Fibroblast of villous mesenchyme (primary cell): ENCODE measurements around the gene THRAP3. TPM values are rescaled to one million over a fixed set of nuclear protein-coding genes. Genes with fewer than 3 reads are reported as not detected.

Experiments used
- DNase-seq: peaks from one replicate; pipeline ENCODE4 v3.0.0-alpha.2; 2010; ENCODE audit warnings: low read depth
- H3K4me3 ChIP-seq: 2 replicates; pipeline ENCODE4 v1.5.1; 2011; ENCODE audit warnings: low read depth, mild to moderate bottlenecking, low read length
- total RNA-seq: library from RNA; depleted of rRNA; stranded (reverse); fragments of >200 nt; gene quantifications from 2 replicates; pipeline ENCODE4 v1.2.3, GENCODE V29; 2012
- TF ChIP-seq, protein P1 (sequence below): IDR thresholded peaks from 2 replicates; pipeline ENCODE4 v1.5.1; 2012; ENCODE audit warnings: low read depth, mild to moderate bottlenecking, low read length; ENCODE audit not compliant: insufficient read depth

The THRAP3 gene
- total RNA-seq, 1 donor, result 130 TPM

DNA sequence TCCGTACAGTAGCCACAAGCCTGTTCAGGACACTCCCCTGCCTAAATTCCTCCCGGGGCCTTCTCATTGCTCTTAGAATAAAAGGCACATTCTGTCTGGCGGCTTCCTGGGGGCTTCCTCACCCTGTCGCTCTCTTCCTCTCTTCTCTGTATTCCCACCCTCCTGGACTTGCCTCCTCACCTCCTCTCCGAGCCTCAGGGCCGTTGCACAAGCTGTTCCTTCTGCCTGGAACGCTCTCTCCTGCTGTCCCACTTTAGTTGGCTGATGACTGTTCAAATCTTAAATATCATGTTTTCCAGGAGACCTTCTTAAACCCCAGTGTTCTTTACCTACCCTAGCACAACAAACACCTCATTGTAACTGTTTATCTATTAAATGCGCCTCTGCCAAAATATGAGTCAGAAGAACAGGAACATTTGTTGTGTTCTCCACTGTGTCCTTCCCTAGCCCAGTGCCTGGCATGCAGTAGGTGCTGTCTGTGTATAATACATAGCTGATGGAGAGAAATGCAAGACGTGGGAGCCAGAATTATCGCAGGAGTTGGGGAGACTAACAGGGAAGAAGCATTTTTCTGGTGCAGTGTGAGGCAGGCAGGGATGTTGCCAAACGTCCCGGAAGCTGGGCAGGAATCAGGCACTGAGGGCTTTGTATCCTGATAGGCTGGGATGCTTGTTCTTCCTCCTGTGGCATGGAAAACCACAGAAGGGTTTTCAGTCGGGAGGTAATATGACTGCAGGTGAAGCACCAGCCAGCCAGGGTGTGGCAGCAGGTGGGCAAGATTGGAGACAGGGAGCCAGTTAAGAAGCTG, 24.1 kb upstream of the THRAP3 start:
- no peak for DNase-seq
- TF ChIP-seq, protein P1, sequence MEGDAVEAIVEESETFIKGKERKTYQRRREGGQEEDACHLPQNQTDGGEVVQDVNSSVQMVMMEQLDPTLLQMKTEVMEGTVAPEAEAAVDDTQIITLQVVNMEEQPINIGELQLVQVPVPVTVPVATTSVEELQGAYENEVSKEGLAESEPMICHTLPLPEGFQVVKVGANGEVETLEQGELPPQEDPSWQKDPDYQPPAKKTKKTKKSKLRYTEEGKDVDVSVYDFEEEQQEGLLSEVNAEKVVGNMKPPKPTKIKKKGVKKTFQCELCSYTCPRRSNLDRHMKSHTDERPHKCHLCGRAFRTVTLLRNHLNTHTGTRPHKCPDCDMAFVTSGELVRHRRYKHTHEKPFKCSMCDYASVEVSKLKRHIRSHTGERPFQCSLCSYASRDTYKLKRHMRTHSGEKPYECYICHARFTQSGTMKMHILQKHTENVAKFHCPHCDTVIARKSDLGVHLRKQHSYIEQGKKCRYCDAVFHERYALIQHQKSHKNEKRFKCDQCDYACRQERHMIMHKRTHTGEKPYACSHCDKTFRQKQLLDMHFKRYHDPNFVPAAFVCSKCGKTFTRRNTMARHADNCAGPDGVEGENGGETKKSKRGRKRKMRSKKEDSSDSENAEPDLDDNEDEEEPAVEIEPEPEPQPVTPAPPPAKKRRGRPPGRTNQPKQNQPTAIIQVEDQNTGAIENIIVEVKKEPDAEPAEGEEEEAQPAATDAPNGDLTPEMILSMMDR, result no peak
- no peak overlapping the region for H3K4me3 ChIP-seq

DNA sequence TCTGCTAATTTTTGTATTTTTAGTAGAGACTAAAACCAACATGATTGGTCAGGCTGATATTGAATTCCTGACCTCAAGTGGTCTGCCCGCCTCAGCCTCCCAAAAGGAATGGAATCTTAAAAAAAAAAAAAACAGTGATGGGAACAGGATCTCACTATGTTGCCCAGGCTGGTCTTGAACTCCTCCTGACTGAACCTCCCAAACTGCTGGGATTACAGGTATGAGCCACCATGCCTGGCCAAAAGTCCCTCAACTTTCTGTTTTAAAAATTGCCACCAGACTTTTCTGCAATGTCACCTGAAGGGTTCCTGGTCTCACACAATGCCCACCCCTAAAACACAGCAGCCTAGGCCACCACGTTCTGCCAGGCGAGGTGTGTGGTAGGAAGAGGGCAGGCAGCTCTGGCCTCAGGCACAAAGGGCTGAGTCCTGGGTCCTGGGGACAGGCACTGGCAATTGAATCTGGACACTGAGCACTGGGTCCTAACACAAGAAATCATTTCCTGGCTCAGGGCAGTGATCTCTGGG, 21.2 kb upstream of the THRAP3 start:
- H3K4me3 ChIP-seq, result no peak overlapping the region
- no peak for DNase-seq
- TF ChIP-seq, protein P1, result no peak

DNA sequence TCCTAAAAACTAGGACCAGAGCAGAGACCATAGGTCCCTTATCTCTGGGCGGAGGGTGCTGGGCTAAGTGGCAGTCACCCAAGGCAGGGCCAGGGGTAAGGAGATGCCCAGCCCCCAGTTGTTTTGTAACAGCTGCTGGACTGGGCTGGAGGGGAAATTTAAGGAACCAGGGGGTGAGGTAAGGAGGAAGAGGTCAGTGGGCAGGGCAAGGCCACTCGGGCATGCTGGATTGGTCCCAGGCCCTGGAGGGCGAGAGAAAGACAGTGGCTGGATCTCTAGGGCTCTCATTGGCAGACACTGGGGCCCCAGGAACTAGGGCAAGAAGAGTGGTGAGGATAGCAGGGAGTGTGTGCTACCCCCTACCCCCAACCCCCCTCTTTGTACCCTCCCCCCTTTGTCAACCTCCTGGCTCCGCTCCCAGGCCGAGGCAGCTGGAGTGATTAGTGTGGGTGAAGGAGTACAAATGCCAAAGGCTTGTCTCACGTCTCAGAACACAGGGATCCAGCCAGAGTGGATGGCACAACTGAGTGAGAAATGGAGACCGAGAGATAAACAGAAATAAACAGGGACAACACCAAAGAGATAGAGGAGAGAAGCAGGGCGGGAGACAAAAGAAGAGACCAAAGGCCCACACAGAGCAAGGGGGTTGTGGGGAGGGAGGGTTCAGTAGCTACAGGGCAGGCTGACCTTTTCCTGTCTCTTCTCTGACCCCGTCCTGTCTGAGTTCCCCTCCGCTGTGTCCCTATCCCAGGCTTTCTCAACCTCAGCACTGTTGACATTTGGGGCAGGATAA, 20.5 kb upstream of the THRAP3 start:
- H3K4me3 ChIP-seq, result no peak overlapping the region
- DNase-seq, result peak; percentile 80
- TF ChIP-seq, protein P1, result no peak

DNA sequence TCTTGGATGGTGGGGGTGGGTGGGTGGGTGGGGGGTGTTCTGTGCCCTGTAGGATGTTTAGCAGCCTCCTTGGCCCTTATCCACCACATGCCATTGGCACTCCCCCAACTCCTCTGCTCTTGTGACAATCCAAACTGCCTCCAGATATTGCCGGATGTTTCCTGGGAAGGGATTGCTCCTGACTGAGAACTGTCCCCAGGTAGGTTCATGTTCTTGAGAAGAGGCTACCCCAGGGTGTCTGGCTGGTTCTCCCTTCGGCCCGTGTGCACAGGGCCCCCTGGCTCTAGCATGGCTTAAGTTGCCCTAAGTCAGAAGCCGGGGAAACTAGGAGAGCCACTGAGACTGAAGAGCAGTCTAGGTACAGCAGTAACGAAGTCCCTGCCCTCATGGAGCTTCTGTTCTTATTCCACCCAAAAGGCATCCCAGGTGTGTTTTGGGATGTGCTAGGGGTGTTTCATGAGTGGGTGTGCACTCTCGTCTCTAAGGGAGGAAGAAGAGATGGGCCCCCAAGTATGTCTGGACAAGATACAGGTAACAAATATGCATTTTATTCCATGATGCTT, 19.8 kb upstream of the THRAP3 start:
- TF ChIP-seq, protein P1, result no peak
- peak; percentile 51 for DNase-seq
- H3K4me3 ChIP-seq, result no peak overlapping the region

DNA sequence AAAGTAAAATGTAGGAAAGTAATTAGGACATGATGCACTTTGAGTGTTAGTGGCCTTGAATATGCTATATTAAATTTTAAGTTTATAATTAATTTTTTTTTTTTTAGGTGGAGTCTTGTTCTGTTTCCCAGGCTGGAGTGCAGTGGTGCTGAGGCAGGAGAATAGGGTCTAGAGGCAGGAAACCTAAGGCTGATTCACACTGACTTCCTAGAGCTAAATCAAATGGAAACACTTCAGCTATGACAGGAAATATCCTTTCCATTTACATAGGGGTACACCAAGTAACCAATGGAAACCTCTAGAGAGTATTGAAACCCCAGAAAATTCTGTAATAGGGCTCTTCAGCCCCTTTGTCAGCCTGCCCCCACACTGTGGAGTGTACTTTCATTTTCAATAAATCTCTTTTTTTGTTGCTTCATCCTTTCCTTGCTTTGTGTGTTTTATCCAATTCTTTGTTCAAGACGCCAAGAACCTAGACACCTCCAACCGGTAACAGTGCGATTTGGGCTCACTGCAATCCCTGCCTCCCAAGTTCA, 17.9 kb upstream of the THRAP3 start:
- DNase-seq, result no peak
- TF ChIP-seq, protein P1, result no peak
- no peak overlapping the region for H3K4me3 ChIP-seq

DNA sequence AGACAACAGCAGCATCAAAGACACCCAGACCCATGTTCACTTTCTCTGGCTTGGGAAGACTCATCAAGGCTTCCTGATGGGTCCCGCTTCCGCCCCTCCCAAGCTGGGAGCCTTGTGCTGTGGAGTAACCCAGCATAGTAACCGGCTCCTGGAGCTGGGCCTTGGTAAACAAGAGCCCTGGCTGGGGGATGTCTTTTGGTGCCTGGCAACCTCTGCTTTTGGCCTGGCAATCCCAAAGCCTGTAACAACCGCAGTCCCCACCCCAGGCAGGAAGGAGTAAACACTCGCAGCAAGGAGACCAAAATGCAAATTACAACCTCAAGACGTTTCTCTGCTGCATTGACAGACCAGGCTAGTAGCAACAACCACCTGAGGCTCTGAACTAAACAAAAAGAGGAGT, 16.9 kb upstream of the THRAP3 start:
- TF ChIP-seq, protein P1, result no peak
- DNase-seq, result peak; percentile 37
- H3K4me3 ChIP-seq, result no peak overlapping the region
